CD14-positive monocyte (primary cell): ENCODE results near the gene FBRS. TPM values are rescaled to one million over a fixed set of nuclear protein-coding genes. Genes with fewer than 3 reads are reported as not detected.

Source experiments
- DNase-seq, 3 donors: peaks; one replicate each; pipeline ENCODE4 v3.0.0-alpha.2; 2011 to 2022
- H2AFZ ChIP-seq: 2 replicates; pipeline ENCODE4 v1.6.0; 2012; ENCODE audit warnings: mild to moderate bottlenecking, low read depth, low read length, inconsistent platforms; ENCODE audit not compliant: insufficient read depth, poor library complexity, severe bottlenecking
- H3K27ac ChIP-seq, 2 donors: 1 replicate in 1 of 2; 2 replicates in 1 of 2; pipeline ENCODE4 v1.5.1; 2012 to 2013; ENCODE audit warnings: low read length in 2 of 2, control low read depth in 1 of 2, inconsistent platforms in 1 of 2, low read depth in 1 of 2, mild to moderate bottlenecking in 1 of 2
- H3K27me3 ChIP-seq, 2 donors: one replicate each; pipeline versions ENCODE4 v1.6.0 to v1.6.1; 2011 to 2013; ENCODE audit warnings: low read length in 2 of 2; ENCODE audit not compliant: control insufficient read depth in 2 of 2, insufficient read depth in 2 of 2
- H3K36me3 ChIP-seq, 2 donors: replicated peaks in 1 of 2; 1 replicate in 1 of 2; 2 replicates in 1 of 2; pipeline versions ENCODE4 v1.5.1 to v1.6.1; 2012 to 2013; ENCODE audit warnings: low read length in 2 of 2, control low read depth in 1 of 2, inconsistent platforms in 1 of 2, mild to moderate bottlenecking in 1 of 2; ENCODE audit not compliant: insufficient read depth in 2 of 2, control insufficient read depth in 1 of 2
- H3K4me1 ChIP-seq, 2 donors: 1 replicate in 1 of 2; 2 replicates in 1 of 2; pipeline versions ENCODE4 v1.5.1 to v1.6.1; 2012 to 2013; ENCODE audit warnings: low read length in 2 of 2, control low read depth in 1 of 2, inconsistent platforms in 1 of 2, mild to moderate bottlenecking in 1 of 2, moderate library complexity in 1 of 2; ENCODE audit not compliant: insufficient read depth in 2 of 2, control insufficient read depth in 1 of 2
- H3K4me2 ChIP-seq: replicated peaks from 2 replicates; pipeline ENCODE3; 2012; ENCODE audit warnings: low read length, moderate library complexity, mild to moderate bottlenecking; ENCODE audit not compliant: poor library complexity, severe bottlenecking; ENCODE audit errors: extremely low read depth
- H3K4me3 ChIP-seq, 3 experiments: fragments of 200-600 bp in 1 of 3; sonication (generic) in 1 of 3; replicated peaks in 1 of 3; 1 replicate in 2 of 3; 2 replicates in 1 of 3; pipeline ENCODE4 v1.5.1; 2011 to 2013; ENCODE audit warnings: low read length in 3 of 3, mild to moderate bottlenecking in 3 of 3, control low read depth in 2 of 3, low read depth in 2 of 3, inconsistent platforms in 1 of 3, moderate library complexity in 1 of 3
- H3K79me2 ChIP-seq: 2 replicates; pipeline ENCODE4 v1.6.0; 2012; ENCODE audit warnings: mild to moderate bottlenecking, control low read depth, inconsistent platforms, low read length, moderate library complexity; ENCODE audit not compliant: insufficient read depth
- H3K9ac ChIP-seq: 2 replicates; pipeline ENCODE4 v1.6.0; 2017; ENCODE audit warnings: low read length, mild to moderate bottlenecking; ENCODE audit not compliant: insufficient read depth, poor library complexity, severe bottlenecking
- H3K9me3 ChIP-seq, 2 donors: replicated peaks in 1 of 2; 1 replicate in 1 of 2; 2 replicates in 1 of 2; pipeline versions ENCODE4 v1.5.1 to v1.6.1; 2012 to 2013; ENCODE audit warnings: low read length in 2 of 2, control low read depth in 1 of 2; ENCODE audit not compliant: control insufficient read depth in 1 of 2, insufficient read depth in 1 of 2
- H4K20me1 ChIP-seq: 2 replicates; pipeline ENCODE4 v1.6.0; 2012; ENCODE audit warnings: mild to moderate bottlenecking, low read length, control low read depth, moderate library complexity; ENCODE audit not compliant: insufficient read depth
- H3K27ac Mint-ChIP-seq, 7 donors: one replicate each; pipeline ENCODE4 v1.8.0; 2020; ENCODE audit warnings: mild to moderate bottlenecking in 7 of 7, mixed read lengths in 7 of 7, moderate library complexity in 6 of 7, inconsistent platforms in 2 of 7
- H3K27me3 Mint-ChIP-seq, 3 donors: one replicate each; pipeline ENCODE4 v1.8.0; 2021 to 2022; ENCODE audit warnings: low read depth in 3 of 3, mild to moderate bottlenecking in 3 of 3, mixed read lengths in 3 of 3, moderate library complexity in 3 of 3, inconsistent platforms in 1 of 3
- H3K36me3 Mint-ChIP-seq, 2 donors: one replicate each; pipeline ENCODE4 v1.8.0; 2020; ENCODE audit warnings: mixed read lengths in 2 of 2, inconsistent platforms in 1 of 2, mild to moderate bottlenecking in 1 of 2
- H3K4me1 Mint-ChIP-seq: one replicate; pipeline ENCODE4 v1.8.0; 2020; ENCODE audit warnings: mild to moderate bottlenecking, mixed read lengths
- H3K4me3 Mint-ChIP-seq, 2 donors: one replicate each; pipeline ENCODE4 v1.8.0; 2020; ENCODE audit warnings: mild to moderate bottlenecking in 2 of 2, mixed read lengths in 2 of 2, moderate library complexity in 1 of 2
- H3K9me3 Mint-ChIP-seq, 7 donors: one replicate each; pipeline ENCODE4 v1.8.0; 2020 to 2022; ENCODE audit warnings: mixed read lengths in 7 of 7, mild to moderate bottlenecking in 6 of 7, moderate library complexity in 6 of 7, inconsistent platforms in 2 of 7
- WGBS: methylation state at CpG from one replicate; pipeline ENCODE4 v1.1.5; 2013; ENCODE audit warnings: missing lambda C conversion rate; ENCODE audit not compliant: insufficient coverage; 5-methylcytosine and 5-hydroxymethylcytosine counted together
- intact Hi-C, 2 donors: fragments of 100-400 bp; cut with micrococcal nuclease; formaldehyde crosslinking; loops; one replicate each; pipeline versions ENCODE4 v1.15.0 to v1.15.1; 2023
- polyA plus RNA-seq, 3 donors: library from polyadenylated mRNA; depleted of rRNA in 1 of 3; unstranded in 2 of 3; stranded (reverse) in 1 of 3; fragments of 300-500 nt in 2 of 3; fragments of >200 nt in 1 of 3; fragmentation: Illumina TruSeq in 2 of 3; gene quantifications; 1 replicate in 2 of 3; 2 replicates in 1 of 3; pipeline ENCODE4 v1.2.3, GENCODE V29; 2012 to 2021
- TF ChIP-seq, protein P1 (sequence below): fragments of 200-600 bp; IDR thresholded peaks from one replicate; pipeline ENCODE4 v1.8.0; 2022; ENCODE audit warnings: antibody characterized with exemption, mild to moderate bottlenecking

The FBRS gene
- polyA plus RNA-seq, 3 donors, result 1.4 to 44.8 (median 2.1) TPM

DNA sequence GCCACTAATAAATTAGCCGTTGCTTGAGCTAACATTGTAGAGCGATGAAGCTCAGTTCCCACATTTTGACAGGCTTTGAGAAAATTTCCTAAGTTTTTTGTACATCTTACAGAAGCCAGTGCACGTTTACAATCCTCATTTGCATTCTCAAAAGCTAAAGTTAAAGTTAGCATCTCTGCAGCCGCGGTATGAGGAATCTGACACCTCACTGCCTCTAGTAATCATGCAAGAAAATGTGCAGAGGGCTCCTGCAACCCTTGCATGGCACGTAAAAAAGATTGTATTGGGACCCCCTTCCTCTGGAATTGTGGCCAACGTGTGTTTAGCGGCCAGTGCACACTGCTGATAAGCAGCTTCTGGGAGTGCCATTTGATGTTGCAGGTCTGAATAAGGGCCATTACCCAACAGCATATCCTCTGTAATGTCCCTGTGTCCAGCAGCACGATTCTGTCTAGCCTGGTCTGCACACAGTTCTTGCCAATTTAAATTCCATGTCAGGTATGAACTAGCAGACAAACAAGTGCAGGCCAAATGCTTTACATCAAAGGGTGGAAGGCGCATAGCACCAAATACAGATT lies 35.7 kb upstream of the FBRS start:
- Histone ChIP-seq H3K9me3 (peaks cover 0 to 6% of the 10 kb centered on the region in 2 donors), H3K36me3 (no peaks in the 10 kb centered on the region), H3K9ac (no peak overlapping the region), H3K4me2 (no peak overlapping the region), H3K4me1 (no peaks in the 10 kb centered on the region), H3K27me3 (no peaks in the 10 kb centered on the region), H3K79me2 (no peaks in the 10 kb centered on the region), H4K20me1 (no peaks in the 10 kb centered on the region), H3K4me3 (no peak overlapping the region), H3K27ac (no peak overlapping the region), H2AFZ (no peak overlapping the region)
- Mint-ChIP-seq H3K27me3 (peaks cover 0 to 4% (median 0%) of the 10 kb centered on the region in 3 donors), H3K36me3 (no peaks in the 10 kb centered on the region), H3K4me1 (peaks cover 2% of the 10 kb centered on the region), H3K9me3 (peaks cover 0 to 10% (median 4%) of the 10 kb centered on the region in 7 donors), H3K27ac (no peak overlapping the region), H3K4me3 (no peak overlapping the region)
- DNase-seq, result no peak
- TF ChIP-seq, protein P1, sequence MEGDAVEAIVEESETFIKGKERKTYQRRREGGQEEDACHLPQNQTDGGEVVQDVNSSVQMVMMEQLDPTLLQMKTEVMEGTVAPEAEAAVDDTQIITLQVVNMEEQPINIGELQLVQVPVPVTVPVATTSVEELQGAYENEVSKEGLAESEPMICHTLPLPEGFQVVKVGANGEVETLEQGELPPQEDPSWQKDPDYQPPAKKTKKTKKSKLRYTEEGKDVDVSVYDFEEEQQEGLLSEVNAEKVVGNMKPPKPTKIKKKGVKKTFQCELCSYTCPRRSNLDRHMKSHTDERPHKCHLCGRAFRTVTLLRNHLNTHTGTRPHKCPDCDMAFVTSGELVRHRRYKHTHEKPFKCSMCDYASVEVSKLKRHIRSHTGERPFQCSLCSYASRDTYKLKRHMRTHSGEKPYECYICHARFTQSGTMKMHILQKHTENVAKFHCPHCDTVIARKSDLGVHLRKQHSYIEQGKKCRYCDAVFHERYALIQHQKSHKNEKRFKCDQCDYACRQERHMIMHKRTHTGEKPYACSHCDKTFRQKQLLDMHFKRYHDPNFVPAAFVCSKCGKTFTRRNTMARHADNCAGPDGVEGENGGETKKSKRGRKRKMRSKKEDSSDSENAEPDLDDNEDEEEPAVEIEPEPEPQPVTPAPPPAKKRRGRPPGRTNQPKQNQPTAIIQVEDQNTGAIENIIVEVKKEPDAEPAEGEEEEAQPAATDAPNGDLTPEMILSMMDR, result no peak
- intact Hi-C loops, result no loop called here
- WGBS, result 73% methylated on average over 9 of the region's 10 CpGs

DNA sequence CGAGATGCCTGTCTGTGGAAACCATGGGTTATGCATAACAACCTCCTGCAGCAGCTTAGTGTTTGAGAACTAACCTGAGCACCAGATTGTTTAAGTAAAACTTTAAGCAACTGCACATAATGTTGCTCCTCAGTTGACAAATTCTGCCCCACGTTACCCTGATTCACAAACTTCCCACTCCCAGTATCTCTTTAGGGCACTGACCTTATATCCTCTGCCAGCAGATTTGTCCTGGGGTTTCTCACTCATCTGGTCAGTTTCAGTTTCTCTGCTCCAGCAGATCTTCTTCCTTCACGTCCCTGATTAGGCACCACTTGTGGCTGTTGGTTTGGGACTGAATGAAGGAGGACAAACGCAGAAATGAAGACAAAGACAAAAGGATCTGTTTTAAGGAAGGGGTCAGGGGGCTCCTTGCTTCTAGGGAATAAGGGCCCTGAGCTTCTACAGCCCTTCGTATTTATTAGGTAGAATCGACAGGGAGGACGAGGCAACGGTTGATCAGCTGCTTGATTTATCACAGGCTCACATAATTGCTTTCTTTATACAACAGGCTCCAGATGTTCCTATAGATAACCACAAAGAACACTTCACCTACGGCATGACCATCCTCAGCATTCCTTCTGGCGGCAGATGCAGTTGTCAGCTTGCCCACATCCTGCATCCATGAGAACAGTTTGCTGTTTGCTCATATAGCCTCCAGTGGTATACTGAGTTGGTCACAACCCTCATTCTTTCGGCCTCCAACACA lies 34.5 kb upstream of the FBRS start:
- Mint-ChIP-seq H3K27me3 (peaks cover 0 to 4% (median 0%) of the 10 kb centered on the region in 3 donors), H3K27ac (no peak overlapping the region), H3K9me3 (peaks cover 0 to 8% (median 3%) of the 10 kb centered on the region in 7 donors), H3K4me1 (peaks cover 4% of the 10 kb centered on the region), H3K36me3 (no peaks in the 10 kb centered on the region), H3K4me3 (no peak overlapping the region)
- H3K9me3 ChIP-seq, result peaks cover 0 to 6% of the 10 kb centered on the region in 2 donors
- H3K27me3 ChIP-seq, result no peaks in the 10 kb centered on the region
- no peak for DNase-seq
- H4K20me1 ChIP-seq, result no peaks in the 10 kb centered on the region
- H3K4me1 ChIP-seq, result peaks cover 3 to 4% of the 10 kb centered on the region in 2 donors
- no peak overlapping the region for H3K27ac ChIP-seq
- H3K79me2 ChIP-seq, result no peaks in the 10 kb centered on the region
- H3K9ac ChIP-seq, result no peak overlapping the region
- H3K4me3 ChIP-seq, result no peak overlapping the region
- TF ChIP-seq, protein P1, result no peak
- intact Hi-C loops, result no loop called here
- WGBS, result 81% methylated on average over 8 of the region's 11 CpGs
- no peak overlapping the region for H2AFZ ChIP-seq
- no peak overlapping the region for H3K4me2 ChIP-seq
- no peaks in the 10 kb centered on the region for H3K36me3 ChIP-seq
